ENCODE results near the gene PCNX3.
A peak's percentile ranks its signal among the peaks of the same experiment; 100 is the strongest.
"Not testable (repeated sequence)": the region's sequence is repeated elsewhere in the genome, so short reads cannot be mapped to it uniquely, and the experiment has no call there.

Gene PCNX3

DNA sequence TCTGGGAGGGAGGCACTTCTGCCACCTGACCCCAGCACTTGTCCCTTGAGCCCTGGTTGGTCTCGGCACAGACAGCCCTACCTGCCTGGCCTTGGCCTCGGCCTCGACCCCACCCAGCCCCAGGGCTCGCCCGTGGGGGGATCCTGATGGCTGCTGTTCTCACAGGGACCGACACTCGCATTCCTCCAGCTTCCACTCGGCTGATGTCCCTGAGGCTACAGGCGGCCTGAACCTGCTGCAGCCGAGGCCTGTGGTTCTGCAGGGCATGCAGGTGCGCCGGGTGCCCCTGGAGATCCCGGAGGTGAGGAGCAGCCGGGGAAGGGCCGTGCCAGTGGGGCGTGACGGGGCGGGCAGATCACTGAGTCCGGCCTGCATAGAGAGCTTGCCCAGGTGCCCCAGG, 5.1 kb downstream of the PCNX3 start:
- DNase-seq (ENCODE audit: low spot score): no peak

DNA sequence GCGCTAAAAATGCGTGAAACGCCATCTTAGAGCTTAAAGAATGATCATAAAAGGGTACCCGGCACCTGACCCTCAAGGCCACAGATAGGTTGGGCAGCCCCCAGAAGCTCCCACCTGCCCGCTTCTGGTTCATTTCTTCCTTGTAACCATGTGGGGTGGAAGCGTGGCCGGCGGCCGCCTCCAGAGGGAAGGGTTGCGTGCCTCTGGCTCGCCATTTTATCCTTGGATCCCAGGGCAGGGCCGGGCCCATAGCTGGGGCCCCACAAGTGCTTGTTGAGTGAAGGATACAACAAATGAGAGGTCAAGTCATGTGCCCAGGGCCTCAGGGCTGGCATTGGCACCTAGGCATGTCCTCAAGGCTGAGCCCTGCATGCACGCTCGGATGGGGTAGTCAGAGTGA, 5.9 kb downstream of the PCNX3 start:
- no peak for DNase-seq (ENCODE audit: low spot score)

GRCh38 chr11:65622011-65622410, 6.4 kb downstream of the PCNX3 start:
- no peak for DNase-seq (ENCODE audit: low spot score)

- no peak for DNase-seq (ENCODE audit: low spot score)
These were observed 7.6 kb downstream of the PCNX3 start for GRCh38 chr11:65623177-65623576.

DNA sequence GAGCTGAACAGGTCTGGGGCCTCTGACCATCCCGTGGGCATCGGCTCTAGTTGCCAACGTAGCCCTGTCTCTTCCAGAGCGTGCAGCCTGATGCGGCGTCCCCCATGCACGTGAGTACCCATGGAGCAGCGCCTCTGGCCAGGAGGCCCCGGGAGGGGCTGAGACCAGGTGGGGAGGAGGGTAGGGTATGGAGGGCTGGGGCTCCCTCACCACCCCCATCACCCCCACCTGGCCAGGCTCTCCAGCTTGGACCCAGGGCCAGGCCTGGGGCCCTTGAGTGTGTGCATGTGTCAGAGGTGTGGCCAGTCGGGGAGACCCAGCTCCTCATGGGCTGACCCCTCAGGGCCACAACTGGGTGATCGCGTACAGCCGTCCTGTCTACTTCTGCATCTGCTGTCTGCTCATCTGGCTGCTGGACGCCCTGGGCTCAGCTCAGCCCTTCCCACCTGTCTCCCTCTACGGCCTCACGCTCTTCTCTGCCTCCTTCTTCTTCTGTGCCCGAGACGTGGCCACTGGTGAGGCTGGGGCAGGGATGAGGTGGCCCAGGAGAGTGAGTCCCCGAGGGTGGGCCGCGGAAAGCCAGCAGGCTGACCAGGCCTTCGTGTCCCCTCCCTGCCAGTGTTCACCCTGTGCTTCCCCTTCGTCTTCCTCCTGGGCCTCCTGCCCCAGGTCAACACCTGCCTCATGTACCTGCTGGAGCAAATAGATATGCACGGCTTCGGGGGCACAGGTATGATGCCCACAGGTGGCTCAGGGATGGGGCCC, 8.5 kb downstream of the PCNX3 start:
- no peak for DNase-seq (ENCODE audit: low spot score)

GRCh38 chr11:65624931-65625627, 9.5 kb downstream of the PCNX3 start:
- DNase-seq (ENCODE audit: low spot score): no peak

GRCh38 chr11:65625628-65626342, 10.2 kb downstream of the PCNX3 start:
- DNase-seq (ENCODE audit: low spot score): no peak

- DNase-seq (ENCODE audit: low spot score): no peak
These were observed 11.6 kb downstream of the PCNX3 start for GRCh38 chr11:65627202-65627601.

DNA sequence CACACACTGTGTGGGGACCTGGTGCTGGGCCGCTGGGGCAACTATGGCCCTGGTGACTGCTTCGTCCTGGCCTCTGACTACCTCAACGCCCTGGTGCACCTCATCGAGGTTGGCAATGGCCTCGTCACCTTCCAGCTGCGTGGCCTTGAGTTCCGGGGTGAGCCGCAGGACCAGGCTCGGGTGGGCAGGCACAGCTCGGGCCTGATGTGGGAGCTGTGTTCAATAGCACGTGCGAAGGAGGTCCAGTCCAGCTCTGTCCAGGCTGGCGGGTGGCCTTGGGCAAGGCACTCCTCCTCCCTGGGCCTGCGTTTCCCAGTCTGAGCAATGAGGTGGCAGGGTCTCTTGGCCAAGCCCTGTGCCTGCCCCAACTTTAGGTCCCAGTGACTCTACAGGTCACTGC, 14.0 kb downstream of the PCNX3 start:
- DNase-seq (ENCODE audit: low spot score): no peak

DNA sequence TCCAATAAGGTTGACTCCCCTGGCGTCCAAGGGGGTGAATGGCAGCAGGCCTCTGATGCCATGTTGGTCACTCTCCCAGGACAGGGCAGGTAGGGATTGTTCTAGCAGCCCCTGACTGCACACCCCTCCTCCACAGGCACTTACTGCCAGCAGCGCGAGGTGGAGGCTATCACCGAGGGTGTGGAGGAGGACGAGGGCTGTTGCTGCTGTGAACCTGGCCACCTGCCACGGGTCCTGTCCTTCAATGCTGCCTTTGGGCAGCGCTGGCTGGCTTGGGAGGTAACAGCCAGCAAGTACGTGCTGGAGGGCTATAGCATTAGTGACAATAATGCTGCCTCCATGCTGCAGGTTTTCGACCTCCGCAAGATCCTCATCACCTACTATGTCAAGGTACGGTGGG, 14.6 kb downstream of the PCNX3 start:
- no peak for DNase-seq (ENCODE audit: low spot score)

- no peak for DNase-seq (ENCODE audit: low spot score)
These were observed 18.0 kb downstream of the PCNX3 start for GRCh38 chr11:65633390-65634108.

- no peak for DNase-seq (ENCODE audit: low spot score)
These were observed 18.5 kb downstream of the PCNX3 start for GRCh38 chr11:65634109-65634436.

DNA sequence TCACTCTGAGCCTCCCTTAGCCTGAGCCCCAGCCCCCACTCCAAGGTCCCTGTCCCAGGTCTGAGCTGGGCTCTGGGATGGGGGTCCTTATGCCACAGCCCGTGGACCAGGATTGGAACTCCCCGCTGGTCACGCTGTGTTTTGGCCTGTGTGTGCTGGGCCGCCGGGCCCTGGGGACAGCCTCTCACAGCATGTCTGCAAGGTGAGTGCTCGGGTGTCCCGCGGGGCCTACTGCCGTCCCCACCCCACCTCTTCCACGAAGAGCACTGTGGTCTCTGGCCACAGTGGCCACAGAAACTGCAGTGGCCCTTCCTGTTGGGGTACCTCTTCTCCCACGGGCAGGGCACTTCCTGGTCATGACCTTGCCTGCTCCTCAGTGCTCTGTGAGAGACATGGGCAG, 18.9 kb downstream of the PCNX3 start:
- no peak for DNase-seq (ENCODE audit: low spot score)

DNA sequence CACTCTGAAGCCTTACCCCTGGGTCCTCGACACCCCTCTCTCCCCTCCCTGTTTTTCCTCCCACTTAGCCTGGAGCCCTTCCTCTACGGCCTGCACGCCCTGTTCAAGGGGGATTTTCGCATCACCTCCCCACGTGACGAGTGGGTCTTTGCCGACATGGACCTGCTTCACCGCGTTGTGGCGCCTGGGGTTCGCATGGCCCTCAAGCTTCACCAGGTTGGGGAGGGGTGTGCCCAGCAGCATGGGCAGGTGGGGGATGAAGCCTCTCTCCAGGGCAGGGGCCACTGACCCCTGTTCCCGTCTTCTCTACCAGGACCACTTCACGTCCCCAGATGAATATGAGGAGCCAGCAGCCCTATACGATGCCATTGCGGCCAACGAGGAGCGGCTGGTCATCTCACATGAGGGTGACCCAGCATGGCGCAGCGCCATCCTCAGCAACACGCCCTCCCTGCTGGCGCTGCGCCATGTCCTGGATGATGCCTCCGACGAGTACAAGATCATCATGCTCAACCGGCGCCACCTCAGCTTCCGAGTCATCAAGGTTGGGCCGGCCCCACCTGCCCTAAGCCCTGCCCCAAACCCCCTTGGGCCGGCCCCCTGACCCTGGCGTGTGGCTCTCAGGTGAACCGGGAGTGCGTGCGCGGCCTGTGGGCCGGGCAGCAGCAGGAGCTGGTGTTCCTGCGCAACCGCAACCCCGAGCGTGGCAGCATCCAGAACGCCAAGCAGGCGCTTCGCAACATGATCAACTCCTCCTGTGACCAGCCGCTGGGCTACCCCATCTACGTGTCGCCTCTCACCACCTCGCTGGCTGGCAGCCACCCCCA, 19.5 kb downstream of the PCNX3 start:
- DNase-seq (ENCODE audit: low spot score): no peak

DNA sequence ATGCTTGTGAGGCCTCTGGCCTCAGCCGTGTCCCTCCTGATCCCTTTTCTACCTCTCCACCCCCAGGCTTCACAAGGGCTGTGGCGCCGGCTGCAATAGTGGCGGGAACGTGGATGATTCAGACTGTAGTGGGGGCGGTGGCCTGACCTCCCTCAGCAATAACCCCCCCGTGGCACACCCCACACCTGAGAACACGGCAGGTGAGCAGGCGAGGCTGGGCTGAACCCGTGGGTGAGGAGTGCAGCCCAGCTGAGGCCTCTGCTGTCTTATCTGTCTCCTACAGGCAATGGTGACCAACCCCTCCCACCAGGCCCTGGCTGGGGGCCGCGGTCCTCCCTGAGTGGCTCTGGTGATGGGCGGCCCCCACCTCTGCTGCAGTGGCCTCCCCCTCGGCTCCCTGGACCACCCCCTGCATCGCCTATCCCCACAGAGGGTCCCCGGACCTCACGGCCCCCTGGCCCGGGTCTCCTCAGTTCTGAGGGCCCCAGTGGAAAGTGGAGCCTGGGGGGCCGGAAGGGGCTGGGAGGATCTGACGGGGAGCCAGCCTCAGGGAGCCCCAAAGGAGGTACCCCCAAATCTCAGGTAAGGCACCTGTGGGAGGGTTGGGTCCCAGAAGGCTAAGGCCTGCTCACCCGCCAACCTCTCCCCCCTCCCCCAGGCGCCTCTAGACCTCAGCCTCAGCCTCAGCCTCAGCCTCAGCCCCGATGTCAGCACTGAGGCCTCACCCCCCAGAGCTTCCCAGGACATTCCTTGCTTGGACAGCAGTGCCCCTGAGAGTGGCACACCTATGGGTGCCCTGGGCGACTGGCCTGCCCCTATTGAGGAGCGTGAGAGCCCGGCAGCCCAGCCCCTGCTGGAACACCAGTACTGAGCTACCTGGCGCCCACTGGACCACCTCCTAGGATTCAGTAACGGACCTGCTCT, 20.8 kb downstream of the PCNX3 start:
- no peak for DNase-seq (ENCODE audit: low spot score)

DNA sequence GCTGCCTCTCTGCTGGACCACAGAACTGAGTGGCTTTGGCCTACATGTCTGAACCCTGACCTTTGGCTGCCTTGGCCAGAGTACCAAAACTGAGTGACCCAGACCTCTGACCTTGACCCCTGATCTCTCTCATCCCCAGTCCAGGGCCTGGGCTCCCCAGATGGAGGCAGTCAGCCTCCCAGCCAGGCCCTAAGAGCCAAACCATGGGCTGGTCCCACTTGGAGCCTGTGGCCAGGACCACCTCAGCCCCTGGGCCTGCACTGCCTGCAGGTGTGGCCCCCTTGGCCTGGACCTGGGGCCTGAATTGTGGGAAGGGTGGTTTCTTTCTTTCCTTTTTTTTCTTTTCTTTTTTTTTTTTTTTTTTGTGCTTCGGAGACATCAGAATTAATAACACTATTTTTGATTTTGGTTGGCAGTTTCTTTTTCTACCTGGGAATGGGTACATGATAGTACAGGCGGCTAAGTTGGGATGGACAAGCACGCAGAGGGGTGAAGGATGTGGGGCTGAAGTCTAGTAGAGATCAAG, 21.5 kb downstream of the PCNX3 start:
- DNase-seq (ENCODE audit: low spot score): no peak

DNA sequence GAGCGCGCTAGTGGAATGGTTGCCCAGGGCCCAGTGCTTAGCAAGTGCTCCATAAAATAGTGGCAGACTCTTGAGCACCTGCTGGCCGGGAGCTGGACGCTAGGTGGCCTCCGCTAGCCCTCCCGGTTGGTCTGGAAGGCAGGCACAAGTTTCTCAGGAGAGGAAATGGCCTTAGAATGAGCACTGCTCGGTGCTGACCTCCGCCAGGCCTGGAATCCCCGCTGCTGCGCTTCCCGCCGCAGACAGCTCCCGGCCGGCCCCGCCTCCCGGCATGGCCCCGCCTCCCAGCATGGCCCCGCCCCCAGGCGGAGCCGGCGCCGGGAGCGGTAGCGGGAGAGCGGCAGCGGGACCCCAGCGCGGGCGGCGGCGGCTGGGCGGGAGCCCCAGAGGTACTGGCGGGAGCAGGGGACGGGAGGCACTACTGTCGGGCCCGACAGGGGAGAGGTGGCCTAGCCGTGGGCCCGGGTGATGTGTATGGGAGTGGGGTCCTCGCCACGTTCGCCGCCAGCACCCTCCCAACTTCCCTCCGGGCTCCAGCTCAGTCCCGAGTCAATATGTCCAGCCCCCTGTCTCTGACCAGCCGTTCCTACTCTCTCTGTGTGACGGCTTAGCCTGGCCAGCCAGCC, 22.3 kb downstream of the PCNX3 start, which contains the start of gene SIPA1:
TSS of gene SIPA1 (plus strand) at position 308 of the 626 bp plus-strand sequence. CDS start 2,821 bp downstream, outside the sequence.
- DNase-seq (ENCODE audit: low spot score): peak; percentile 93

- not testable (repeated sequence) for DNase-seq (ENCODE audit: low spot score)
These were observed 23.6 kb downstream of the PCNX3 start for GRCh38 chr11:65639228-65639597.

DNA sequence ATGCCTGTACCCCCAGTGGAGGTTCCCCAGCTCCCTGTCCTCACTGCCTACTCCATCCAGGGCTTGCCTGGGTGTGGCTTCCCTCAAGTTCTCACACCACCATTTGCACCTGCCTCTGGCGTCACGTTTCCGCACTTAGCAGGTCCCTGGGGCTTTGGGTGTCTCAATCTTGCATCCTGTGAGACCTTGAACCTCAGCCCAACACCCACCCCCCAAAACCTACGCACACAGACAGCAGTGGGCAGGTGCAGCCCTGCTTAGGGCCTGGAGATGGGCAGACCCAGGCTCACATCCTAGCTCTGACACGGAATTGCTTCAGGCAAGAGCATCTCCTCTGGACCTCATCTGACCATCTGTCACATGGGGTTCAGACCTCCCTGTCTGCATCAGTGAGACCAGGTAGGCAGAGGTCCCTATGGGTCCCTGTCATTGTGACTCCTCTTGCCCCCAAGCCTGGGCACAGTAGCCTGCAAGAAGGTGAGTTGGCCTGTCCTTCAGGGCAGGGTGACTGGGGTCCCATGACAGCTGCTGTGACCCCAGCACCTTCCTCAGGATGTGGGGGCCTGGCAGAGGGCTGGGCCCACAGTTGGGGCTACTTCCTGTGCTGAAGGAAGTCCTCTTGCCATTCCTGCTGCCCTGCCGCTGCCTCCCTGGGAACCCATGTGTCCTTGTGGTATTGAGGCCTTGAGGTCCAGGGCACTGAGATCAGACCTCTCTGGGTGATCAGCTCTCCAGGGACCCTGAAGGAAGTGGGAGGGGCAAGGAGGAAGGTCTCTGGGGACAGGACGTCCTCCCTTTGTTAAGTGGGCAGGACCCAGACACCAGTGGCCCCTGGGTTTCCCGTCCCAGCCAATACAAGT, 24.3 kb downstream of the PCNX3 start:
- no peak for DNase-seq (ENCODE audit: low spot score)
